ENCODE results near the gene VTCN1.

DNA sequence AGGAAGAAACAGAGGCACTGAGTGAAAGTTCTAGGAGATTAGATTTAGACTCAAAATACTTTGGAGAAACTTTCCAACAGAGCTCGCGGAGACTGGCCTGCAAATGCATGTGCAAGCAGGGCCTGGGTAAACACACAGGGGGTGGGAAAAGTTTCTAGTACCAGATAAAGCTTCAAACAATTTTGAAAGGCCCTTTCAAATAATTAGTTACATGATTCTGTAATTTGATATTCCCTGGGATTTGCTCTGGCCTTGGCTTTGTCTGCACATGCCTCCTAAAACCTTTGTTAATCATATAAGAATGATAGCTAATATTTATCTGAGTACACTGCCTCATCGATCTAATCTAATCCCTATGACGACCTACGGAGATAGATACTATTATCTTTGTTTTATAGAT, 31.3 kb downstream of the VTCN1 start:
- TF ChIP-seq CTCF (IDR thresholded peaks at IDR 0.05) (no peak), POLR2A (IDR thresholded peaks at IDR 0.05) (no peak)
